Purkinje cell (primary cell): ENCODE measurements around the gene MAP3K10. TPM values are rescaled to one million over a fixed set of nuclear protein-coding genes. Genes with fewer than 3 reads are reported as not detected.

ENCODE experiments used
- polyA plus RNA-seq: library from polyadenylated mRNA; unstranded; fragments of >200 nt; fragmentation: Nextera tagmentation; gene quantifications from 2 replicates; pipeline ENCODE4 v1.2.1, GENCODE V29; 2014

Gene MAP3K10
- not detected in 2 replicates for polyA plus RNA-seq

DNA sequence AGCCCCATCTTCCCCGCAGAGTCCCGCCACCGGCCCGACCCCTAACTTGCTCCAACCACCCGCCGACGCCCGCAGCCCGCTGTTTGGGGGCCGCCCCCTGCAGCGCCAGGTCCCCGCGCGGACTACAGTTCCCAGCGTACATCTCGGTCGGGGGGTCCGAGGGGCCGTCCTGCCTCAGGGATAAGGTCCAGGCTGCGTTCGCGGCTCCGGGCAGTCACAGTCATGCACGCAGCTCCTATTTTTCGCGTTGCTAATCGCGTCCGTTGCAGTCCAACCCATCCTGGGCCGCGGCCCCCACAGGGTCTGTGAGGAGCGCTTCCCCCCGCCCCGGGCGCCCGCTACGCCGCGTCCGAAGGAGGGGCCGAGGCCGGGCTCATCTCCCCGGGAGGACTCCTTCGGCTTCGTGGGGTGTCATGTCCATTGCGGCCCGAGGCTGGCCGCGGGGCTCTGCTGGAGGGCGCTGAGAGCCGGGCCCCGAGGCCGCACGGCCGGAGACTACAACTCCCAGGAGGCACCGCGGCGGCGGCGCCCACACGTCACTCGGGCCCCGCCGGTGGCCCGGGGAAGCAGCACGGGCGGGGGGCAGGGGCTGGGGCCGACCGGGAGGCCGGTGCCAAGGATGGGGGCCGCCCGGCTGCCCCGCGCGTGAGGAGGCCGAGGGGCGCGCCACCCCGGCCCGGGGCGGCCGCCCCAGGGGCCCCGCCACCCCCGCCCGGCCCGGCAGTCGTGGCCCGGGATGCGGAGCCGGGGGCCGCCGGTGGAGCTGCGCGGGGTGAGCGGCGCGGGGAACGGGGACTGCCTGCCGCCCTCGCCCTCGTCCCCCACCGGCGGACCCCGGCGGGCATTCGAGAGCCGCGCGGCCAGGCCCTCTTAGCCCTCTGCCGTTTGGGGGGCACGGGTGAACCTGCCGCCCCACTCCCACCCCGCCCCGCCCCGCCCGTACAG is at the start of gene MAP3K10:
Gene MAP3K10 (plus strand): TSS at position 536 of the 945 bp plus-strand sequence. CDS start 606 bp downstream, outside the sequence.

DNA sequence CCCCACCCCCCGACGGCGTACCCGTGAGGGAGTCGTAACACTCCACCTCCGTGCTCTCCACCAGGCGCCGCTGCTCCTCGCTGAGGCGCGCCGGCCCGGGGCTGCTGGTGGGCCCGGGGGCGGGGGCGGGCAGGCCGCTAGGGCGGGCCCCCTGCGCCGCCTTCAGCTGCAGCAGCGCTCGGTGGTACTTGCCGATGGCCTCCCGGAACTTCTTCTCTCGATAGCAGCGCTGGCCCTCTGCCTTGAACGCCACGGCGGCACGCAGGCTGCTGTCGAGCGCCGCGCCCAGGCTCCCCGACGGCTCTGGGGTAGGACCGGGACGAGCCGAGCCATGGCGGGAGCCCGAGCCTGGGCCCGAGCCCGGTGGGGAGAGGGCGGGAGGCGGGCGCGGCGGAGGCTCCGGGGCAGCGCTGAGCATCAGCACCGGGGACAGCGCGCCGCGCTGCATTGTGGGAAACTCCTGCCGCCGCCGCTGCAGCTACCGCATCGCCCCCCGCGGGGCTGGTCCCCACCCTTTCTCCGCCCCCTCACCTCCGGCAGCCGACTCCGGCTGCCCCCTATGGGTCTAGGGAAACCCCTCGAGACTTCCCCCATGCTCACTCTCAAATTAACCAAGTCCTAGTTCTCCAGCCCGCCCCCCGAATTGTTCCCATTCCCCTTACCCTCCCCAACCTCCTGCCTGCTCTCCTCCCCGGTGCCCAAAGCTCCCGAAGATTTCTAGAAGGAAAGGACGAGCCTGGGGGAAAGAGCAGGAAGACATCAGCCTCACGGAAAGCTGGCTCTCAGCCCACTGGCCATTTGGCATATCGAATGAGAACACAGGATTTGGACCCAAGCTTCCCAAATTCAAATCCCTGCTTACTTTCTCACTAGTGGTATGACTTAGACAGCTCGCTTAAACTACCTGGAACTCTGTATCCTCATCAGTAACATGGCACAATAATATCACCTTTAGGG is 27.0 kb downstream of the MAP3K10 start, which contains the start of gene TTC9B:
Gene TTC9B (minus strand): TSS at position 451 of the 957 bp plus-strand sequence. CDS start 3 bp downstream, at position 448.

Other genes starting within 250 kb of the MAP3K10 start
- 56.1 and 88.5 TPM in 2 replicates for gene PSMC4, start 220.3 kb upstream of the MAP3K10 start, polyA plus RNA-seq
- gene ZNF546, start 194.4 kb upstream of the MAP3K10 start, polyA plus RNA-seq = 2.0 and 3.6 TPM in 2 replicates
- gene ZNF780B, start 135.2 kb upstream of the MAP3K10 start, polyA plus RNA-seq = 4.0 and 10.3 TPM in 2 replicates
- 2.2 and 9.3 TPM in 2 replicates for gene ZNF780A, start 100.5 kb upstream of the MAP3K10 start, polyA plus RNA-seq
- 1.6 and 14.9 TPM in 2 replicates for gene TTC9B, start 27.0 kb downstream of the MAP3K10 start, polyA plus RNA-seq
- gene CCNP, start 35.3 kb downstream of the MAP3K10 start, polyA plus RNA-seq = 0.73 TPM in 1 of 2 replicates, not detected in the other
- 1.6 and 2.2 TPM in 2 replicates for gene AKT2, start 93.9 kb downstream of the MAP3K10 start, polyA plus RNA-seq
- gene C19orf47, start 157.0 kb downstream of the MAP3K10 start, polyA plus RNA-seq = 1.8 and 5.8 TPM in 2 replicates
- 22.3 and 41.9 TPM in 2 replicates for gene PLD3, start 157.3 kb downstream of the MAP3K10 start, polyA plus RNA-seq
- gene HIPK4, start 198.8 kb downstream of the MAP3K10 start, polyA plus RNA-seq = 1.0 TPM in 1 of 2 replicates, not detected in the other
- not detected in 2 replicates for gene PRX, start 222.0 kb downstream of the MAP3K10 start, polyA plus RNA-seq
- 0.52 and 2.1 TPM in 2 replicates for gene SERTAD1, start 234.6 kb downstream of the MAP3K10 start, polyA plus RNA-seq